Glutamatergic neuron (in vitro differentiated cells): Measurements from ENCODE around the gene ADAM17. TPM values are rescaled to one million over a fixed set of nuclear protein-coding genes. Genes with fewer than 3 reads are reported as not detected.

Experiments
- DNase-seq: peaks from one replicate; pipeline ENCODE4 v3.0.0; 2022
- H3K27ac Mint-ChIP-seq: one replicate; pipeline ENCODE4 v1.8.0; 2020; ENCODE audit warnings: mild to moderate bottlenecking, mixed read lengths, inconsistent platforms; ENCODE audit not compliant: unreplicated experiment
- H3K27me3 Mint-ChIP-seq: one replicate; pipeline ENCODE4 v1.8.0; 2020; ENCODE audit warnings: mild to moderate bottlenecking, moderate library complexity, mixed read lengths, inconsistent platforms; ENCODE audit not compliant: unreplicated experiment
- H3K36me3 Mint-ChIP-seq: one replicate; pipeline ENCODE4 v1.8.0; 2020; ENCODE audit warnings: mild to moderate bottlenecking, mixed read lengths, inconsistent platforms; ENCODE audit not compliant: unreplicated experiment
- H3K4me1 Mint-ChIP-seq: one replicate; pipeline ENCODE4 v1.8.0; 2020; ENCODE audit warnings: mild to moderate bottlenecking, low read depth, mixed read lengths, inconsistent platforms; ENCODE audit not compliant: unreplicated experiment
- H3K4me3 Mint-ChIP-seq: one replicate; pipeline ENCODE4 v1.8.0; 2020; ENCODE audit warnings: mild to moderate bottlenecking, mixed read lengths, inconsistent platforms; ENCODE audit not compliant: unreplicated experiment
- H3K9me3 Mint-ChIP-seq: one replicate; pipeline ENCODE4 v1.8.0; 2020; ENCODE audit warnings: mild to moderate bottlenecking, moderate library complexity, mixed read lengths, inconsistent platforms; ENCODE audit not compliant: unreplicated experiment
- long read RNA-seq: library from polyadenylated mRNA; unstranded; transcript quantifications from one replicate; pipeline ENCODE4 v2.0.0, GENCODE V29; 2020; ENCODE audit not compliant: unreplicated experiment
- total RNA-seq: library from RNA; stranded (reverse); fragmentation: NEBNext Ultra II Directional; extraction: Animal tissue kit (Norgen Biotek cat#: 25700); gene quantifications from one replicate; pipeline ENCODE4 v1.2.1, GENCODE V29; 2021; ENCODE audit not compliant: unreplicated experiment
- TF ChIP-seq, protein P1 (sequence below): fragments of 200-600 bp; sonication (generic); IDR thresholded peaks from one replicate; pipeline ENCODE4 v1.5.0; 2021; ENCODE audit not compliant: partially characterized antibody, unreplicated experiment

Gene ADAM17
- 23.8 TPM for total RNA-seq
- long read RNA-seq, full-length matches to known transcripts: 3 of 9 reads
- long read RNA-seq, partial matches to known transcripts: 0 of 9 reads
- long read RNA-seq, other reads (novel, unspliced or antisense): 6 of 9 reads

DNA sequence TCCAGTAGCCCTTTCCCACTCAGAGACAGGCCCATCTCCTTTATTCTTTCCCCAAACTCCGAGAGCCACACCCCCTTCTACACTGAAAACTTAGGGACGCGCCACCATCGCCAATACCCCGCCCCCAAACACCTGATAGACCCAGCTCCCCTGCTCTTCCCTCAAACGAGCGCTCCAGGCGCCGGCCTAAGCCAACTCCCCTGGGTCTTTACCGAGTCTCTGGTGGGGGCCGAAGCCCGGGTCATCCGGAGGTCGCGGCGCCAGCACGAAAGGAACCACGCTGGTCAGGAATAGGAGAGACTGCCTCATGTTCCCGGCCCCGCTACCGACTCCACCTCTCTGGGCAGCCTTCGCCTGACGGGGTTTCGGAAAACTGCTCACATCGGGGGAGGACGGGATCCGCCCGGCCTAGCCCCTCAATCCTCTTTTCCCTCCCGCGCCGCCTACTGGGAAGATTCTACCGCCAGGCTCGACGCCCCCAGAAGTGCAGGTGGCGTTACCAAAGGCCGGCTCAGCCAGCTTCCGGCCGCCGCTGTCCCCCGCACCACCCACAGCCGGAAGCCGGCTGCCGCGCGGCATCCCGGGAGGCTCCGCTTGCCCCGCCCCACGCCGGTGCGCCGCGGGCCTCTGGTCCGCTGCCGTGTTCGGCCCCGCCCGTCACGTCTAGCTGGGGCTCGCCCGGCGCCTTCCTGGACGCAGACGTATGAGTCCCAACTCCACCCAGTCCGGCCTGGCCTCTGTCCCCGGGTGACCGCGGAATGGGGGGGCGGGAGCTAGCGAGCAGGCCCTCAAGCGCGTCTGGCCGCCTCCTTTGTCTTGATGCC, at the start of gene ADAM17:
Gene ADAM17, minus strand, starts transcription at position 534 of the 824 bp plus-strand sequence. Its CDS starts 225 bp downstream, at position 309.
- TF ChIP-seq, protein P1, sequence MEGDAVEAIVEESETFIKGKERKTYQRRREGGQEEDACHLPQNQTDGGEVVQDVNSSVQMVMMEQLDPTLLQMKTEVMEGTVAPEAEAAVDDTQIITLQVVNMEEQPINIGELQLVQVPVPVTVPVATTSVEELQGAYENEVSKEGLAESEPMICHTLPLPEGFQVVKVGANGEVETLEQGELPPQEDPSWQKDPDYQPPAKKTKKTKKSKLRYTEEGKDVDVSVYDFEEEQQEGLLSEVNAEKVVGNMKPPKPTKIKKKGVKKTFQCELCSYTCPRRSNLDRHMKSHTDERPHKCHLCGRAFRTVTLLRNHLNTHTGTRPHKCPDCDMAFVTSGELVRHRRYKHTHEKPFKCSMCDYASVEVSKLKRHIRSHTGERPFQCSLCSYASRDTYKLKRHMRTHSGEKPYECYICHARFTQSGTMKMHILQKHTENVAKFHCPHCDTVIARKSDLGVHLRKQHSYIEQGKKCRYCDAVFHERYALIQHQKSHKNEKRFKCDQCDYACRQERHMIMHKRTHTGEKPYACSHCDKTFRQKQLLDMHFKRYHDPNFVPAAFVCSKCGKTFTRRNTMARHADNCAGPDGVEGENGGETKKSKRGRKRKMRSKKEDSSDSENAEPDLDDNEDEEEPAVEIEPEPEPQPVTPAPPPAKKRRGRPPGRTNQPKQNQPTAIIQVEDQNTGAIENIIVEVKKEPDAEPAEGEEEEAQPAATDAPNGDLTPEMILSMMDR: peak; percentile 54
- H3K9me3 Mint-ChIP-seq: peaks cover 5% of the 10 kb centered on the region
- H3K27me3 Mint-ChIP-seq: no peaks in the 10 kb centered on the region
- DNase-seq: peak; percentile 94
- no peaks in the 10 kb centered on the region for H3K36me3 Mint-ChIP-seq
- H3K4me1 Mint-ChIP-seq: peaks cover 9% of the 10 kb centered on the region
- peak within 1 kb of the TSS; percentile 97 for H3K4me3 Mint-ChIP-seq
- peak within 1 kb of the TSS; percentile 97 for H3K27ac Mint-ChIP-seq

DNA sequence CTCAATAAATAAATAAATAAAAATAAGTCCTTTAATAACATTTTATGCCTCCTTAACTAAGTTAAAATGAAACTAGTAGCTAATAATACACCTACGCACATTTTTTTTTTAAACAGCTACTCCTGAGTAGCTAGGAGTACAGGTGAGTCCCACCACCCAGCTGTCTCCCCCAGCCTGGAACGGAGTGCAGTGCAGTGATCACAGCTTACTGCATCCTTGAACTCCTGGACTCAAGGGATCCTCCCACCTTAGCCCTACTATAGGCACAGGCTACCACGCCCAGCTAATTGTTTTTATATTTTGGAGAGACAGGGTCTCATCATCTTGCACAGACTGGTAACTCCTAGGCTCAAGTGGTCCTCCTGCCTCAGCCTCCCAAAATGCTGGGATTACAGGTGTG, 46.8 kb upstream of the ADAM17 start:
- TF ChIP-seq, protein P1: no peak
- H3K4me1 Mint-ChIP-seq: no peaks in the 10 kb centered on the region
- H3K27ac Mint-ChIP-seq: no peak overlapping the region
- no peak for DNase-seq
- H3K27me3 Mint-ChIP-seq: no peaks in the 10 kb centered on the region
- H3K4me3 Mint-ChIP-seq: no peak overlapping the region
- H3K36me3 Mint-ChIP-seq: peaks cover 24% of the 10 kb centered on the region
- H3K9me3 Mint-ChIP-seq: peaks cover 11% of the 10 kb centered on the region

DNA sequence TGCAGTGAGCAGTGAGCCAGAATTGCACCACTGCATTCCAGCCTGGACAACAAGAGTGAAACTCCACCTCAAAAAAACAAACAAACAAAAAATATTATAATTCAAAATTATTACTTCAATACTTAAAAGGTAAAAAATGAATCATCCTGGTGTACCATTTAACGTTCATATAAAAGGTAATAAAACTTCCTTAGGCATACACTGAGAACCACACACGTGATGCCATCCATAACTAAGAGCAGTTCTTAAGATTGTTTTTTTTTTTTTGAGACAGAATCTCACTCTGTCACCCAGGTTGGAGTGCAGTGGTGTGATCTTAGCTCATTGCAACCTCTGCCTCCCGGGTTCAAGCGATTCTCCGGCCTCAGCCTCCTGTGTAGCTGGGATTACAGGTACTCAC, 45.8 kb upstream of the ADAM17 start:
- DNase-seq: no peak
- Mint-ChIP-seq H3K4me1 (peaks cover 2% of the 10 kb centered on the region), H3K27me3 (no peaks in the 10 kb centered on the region), H3K4me3 (no peak overlapping the region), H3K9me3 (peaks cover 9% of the 10 kb centered on the region), H3K27ac (no peak overlapping the region), H3K36me3 (peaks cover 24% of the 10 kb centered on the region)
- TF ChIP-seq, protein P1: no peak

DNA sequence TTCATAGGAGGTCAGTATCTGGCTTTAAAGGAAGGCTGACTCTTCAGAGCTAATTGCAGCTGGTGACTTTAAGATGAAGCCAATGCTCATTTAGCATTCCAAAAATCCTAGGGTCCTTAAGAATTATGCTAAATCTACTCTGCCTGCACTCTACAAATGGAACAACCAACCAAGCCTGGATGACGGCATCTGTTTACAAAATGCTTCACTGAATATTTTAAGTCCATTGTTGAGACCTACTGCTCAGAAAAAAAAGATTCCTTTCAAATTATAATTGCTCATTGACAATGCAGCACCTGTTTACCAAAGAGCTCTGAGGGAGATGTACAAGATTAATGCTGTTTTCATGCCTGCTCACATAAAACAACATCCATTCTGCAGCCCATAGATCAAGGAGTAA, 43.8 kb upstream of the ADAM17 start:
- H3K36me3 Mint-ChIP-seq: peaks cover 24% of the 10 kb centered on the region
- no peaks in the 10 kb centered on the region for H3K27me3 Mint-ChIP-seq
- no peak overlapping the region for H3K27ac Mint-ChIP-seq
- TF ChIP-seq, protein P1: no peak
- H3K9me3 Mint-ChIP-seq: peaks cover 9% of the 10 kb centered on the region
- no peak overlapping the region for H3K4me3 Mint-ChIP-seq
- H3K4me1 Mint-ChIP-seq: peaks cover 7% of the 10 kb centered on the region
- DNase-seq: no peak
